Endodermal cell (in vitro differentiated cells): ENCODE data around the gene PNPLA8. TPM values are rescaled to one million over a fixed set of nuclear protein-coding genes. Genes with fewer than 3 reads are reported as not detected.

ENCODE experiments used
- DNase-seq: peaks from one replicate; pipeline ENCODE4 v3.0.0-alpha.2; 2017
- H3K27ac ChIP-seq: 2 replicates; pipeline ENCODE4 v1.5.1; 2013; ENCODE audit warnings: mild to moderate bottlenecking, low read depth, low read length, moderate library complexity
- H3K27me3 ChIP-seq: 2 replicates; pipeline ENCODE4 v1.6.1; 2013; ENCODE audit warnings: mild to moderate bottlenecking, low read length, moderate library complexity; ENCODE audit not compliant: insufficient read depth, control insufficient read depth, poor library complexity, severe bottlenecking
- H3K36me3 ChIP-seq: 2 replicates; pipeline ENCODE4 v1.7.0; 2013; ENCODE audit warnings: mild to moderate bottlenecking, low read length, moderate library complexity; ENCODE audit not compliant: control insufficient read depth, insufficient read depth
- H3K4me1 ChIP-seq: one replicate; pipeline ENCODE4 v1.7.0; 2013; ENCODE audit warnings: low read length; ENCODE audit not compliant: control insufficient read depth, insufficient read depth
- H3K4me3 ChIP-seq: 2 replicates; pipeline ENCODE4 v1.5.1; 2013; ENCODE audit warnings: mild to moderate bottlenecking, low read length, moderate library complexity
- H3K9ac ChIP-seq: 2 replicates; pipeline ENCODE4 v1.6.1; 2013; ENCODE audit warnings: mild to moderate bottlenecking, low read length, moderate library complexity; ENCODE audit not compliant: poor library complexity, severe bottlenecking; ENCODE audit errors: extremely low read depth
- H3K9me3 ChIP-seq: 2 replicates; pipeline ENCODE4 v1.6.1; 2013; ENCODE audit warnings: mild to moderate bottlenecking, low read length, moderate library complexity; ENCODE audit not compliant: control insufficient read depth
- H3K27ac Mint-ChIP-seq: 2 replicates; pipeline ENCODE4 v1.8.0; 2020; ENCODE audit warnings: mixed read lengths
- H3K27me3 Mint-ChIP-seq: 2 replicates; pipeline ENCODE4 v1.8.0; 2021; ENCODE audit warnings: mild to moderate bottlenecking, mixed read lengths; ENCODE audit not compliant: insufficient read depth
- H3K36me3 Mint-ChIP-seq: 2 replicates; pipeline ENCODE4 v1.8.0; 2020; ENCODE audit warnings: low read depth, mixed read lengths
- H3K4me1 Mint-ChIP-seq: 2 replicates; pipeline ENCODE4 v1.8.0; 2020; ENCODE audit warnings: mixed read lengths
- H3K4me3 Mint-ChIP-seq: 2 replicates; pipeline ENCODE4 v1.8.0; 2020; ENCODE audit warnings: mild to moderate bottlenecking, moderate library complexity, mixed read lengths
- H3K9me3 Mint-ChIP-seq: 2 replicates; pipeline ENCODE4 v1.8.0; 2020; ENCODE audit warnings: mild to moderate bottlenecking, mixed read lengths
- WGBS, 2 experiments: methylation state at CpG; one replicate each; pipeline versions ENCODE4 v1.1.5 to v1.1.7; 2013; ENCODE audit warnings: missing lambda C conversion rate in 2 of 2, mixed read lengths in 1 of 2; ENCODE audit not compliant: insufficient coverage in 1 of 2, insufficient read length in 1 of 2; 5-methylcytosine and 5-hydroxymethylcytosine counted together
- total RNA-seq, 2 donors: library from RNA; stranded (reverse); fragmentation: NEBNext Ultra II Directional in 1 of 2; extraction: Animal tissue kit (Norgen Biotek cat#: 25700) in 1 of 2; gene quantifications; 2 replicates in 1 of 2; 3 replicates in 1 of 2; pipeline ENCODE4 v1.2.1, GENCODE V29; 2021
- TF ChIP-seq, protein P1 (sequence below): fragments of 200-600 bp; sonication (generic); conservative IDR thresholded peaks from 2 replicates; pipeline ENCODE4 v1.5.0; 2021; ENCODE audit warnings: antibody characterized with exemption, mild to moderate bottlenecking

PNPLA8 gene
- total RNA-seq, 2 donors from 2014 or later, result 15.9 to 20.1 TPM

GRCh38 chr7:108525327-108525984 lies 479 bp downstream of the PNPLA8 start:
- no peaks in the 10 kb centered on the region for H3K9me3 Mint-ChIP-seq
- peaks cover 33% of the 10 kb centered on the region for H3K4me1 Mint-ChIP-seq
- H3K27me3 Mint-ChIP-seq, result peaks cover 2% of the 10 kb centered on the region

DNA sequence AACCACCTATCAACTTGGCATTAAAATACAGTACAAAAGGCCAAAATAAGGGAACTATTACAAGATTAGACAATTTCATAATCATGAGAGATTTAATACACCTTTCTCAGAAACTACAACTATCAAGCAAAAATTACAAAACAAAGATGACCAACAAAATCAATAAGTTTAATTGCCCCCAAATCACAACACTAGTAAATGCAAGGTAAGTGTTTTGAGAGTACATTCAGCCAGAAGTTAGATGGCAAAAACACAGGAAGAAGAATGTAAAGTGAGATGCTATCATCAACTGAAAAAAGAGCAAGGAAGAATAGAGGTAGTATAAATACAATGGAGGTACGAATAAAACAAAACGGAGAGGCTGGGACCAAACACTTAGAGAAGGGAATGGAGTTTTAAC lies 3.2 kb downstream of the PNPLA8 start:
- TF ChIP-seq, protein P1, sequence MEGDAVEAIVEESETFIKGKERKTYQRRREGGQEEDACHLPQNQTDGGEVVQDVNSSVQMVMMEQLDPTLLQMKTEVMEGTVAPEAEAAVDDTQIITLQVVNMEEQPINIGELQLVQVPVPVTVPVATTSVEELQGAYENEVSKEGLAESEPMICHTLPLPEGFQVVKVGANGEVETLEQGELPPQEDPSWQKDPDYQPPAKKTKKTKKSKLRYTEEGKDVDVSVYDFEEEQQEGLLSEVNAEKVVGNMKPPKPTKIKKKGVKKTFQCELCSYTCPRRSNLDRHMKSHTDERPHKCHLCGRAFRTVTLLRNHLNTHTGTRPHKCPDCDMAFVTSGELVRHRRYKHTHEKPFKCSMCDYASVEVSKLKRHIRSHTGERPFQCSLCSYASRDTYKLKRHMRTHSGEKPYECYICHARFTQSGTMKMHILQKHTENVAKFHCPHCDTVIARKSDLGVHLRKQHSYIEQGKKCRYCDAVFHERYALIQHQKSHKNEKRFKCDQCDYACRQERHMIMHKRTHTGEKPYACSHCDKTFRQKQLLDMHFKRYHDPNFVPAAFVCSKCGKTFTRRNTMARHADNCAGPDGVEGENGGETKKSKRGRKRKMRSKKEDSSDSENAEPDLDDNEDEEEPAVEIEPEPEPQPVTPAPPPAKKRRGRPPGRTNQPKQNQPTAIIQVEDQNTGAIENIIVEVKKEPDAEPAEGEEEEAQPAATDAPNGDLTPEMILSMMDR, result no peak
- H3K36me3 ChIP-seq, result peaks cover 12% of the 10 kb centered on the region
- Mint-ChIP-seq H3K27me3 (peaks cover 2% of the 10 kb centered on the region), H3K36me3 (peaks cover 12% of the 10 kb centered on the region), H3K27ac (no peak overlapping the region), H3K9me3 (no peaks in the 10 kb centered on the region), H3K4me3 (no peak overlapping the region), H3K4me1 (peaks cover 31% of the 10 kb centered on the region)
- peaks cover 7% of the 10 kb centered on the region for H3K9me3 ChIP-seq
- H3K27me3 ChIP-seq, result peaks cover under 1% of the 10 kb centered on the region
- no peak for DNase-seq
- H3K9ac ChIP-seq, result no peak overlapping the region
- WGBS, 2 experiments, result 89 to 94% methylated on average over 2 of the region's 2 CpGs
- no peak overlapping the region for H3K27ac ChIP-seq
- peak overlapping the region; percentile 82 for H3K4me3 ChIP-seq
- peaks cover 7% of the 10 kb centered on the region for H3K4me1 ChIP-seq

More at GRCh38 chr7:108525327-108525984, 479 bp downstream of the PNPLA8 start:
- peak overlapping the region; percentile 73 for H3K9ac ChIP-seq
- no peaks in the 10 kb centered on the region for H3K9me3 ChIP-seq
- peaks cover 11% of the 10 kb centered on the region for H3K27me3 ChIP-seq
- TF ChIP-seq, protein P1, result no peak
- H3K4me3 ChIP-seq, result peak overlapping the region; percentile 82
- Mint-ChIP-seq H3K27ac (peak overlapping the region; percentile 98), H3K36me3 (no peaks in the 10 kb centered on the region), H3K4me3 (peak overlapping the region; percentile 92)
- H3K27ac ChIP-seq, result peak overlapping the region; percentile 94
- 0 to 10% methylated on average over 2 to 22 of the region's 22 CpGs for WGBS, 2 experiments
- peaks cover 5% of the 10 kb centered on the region for H3K36me3 ChIP-seq
- peaks cover 10% of the 10 kb centered on the region for H3K4me1 ChIP-seq
- peak; percentile 92 for DNase-seq

GRCh38 chr7:108517951-108518350 lies 8.0 kb downstream of the PNPLA8 start:
- no peaks in the 10 kb centered on the region for H3K4me1 ChIP-seq
- WGBS, 2 experiments, result 96 to 100% methylated on average over 3 of the region's 3 CpGs
- H3K27ac ChIP-seq, result no peak overlapping the region
- DNase-seq, result no peak
- Mint-ChIP-seq H3K27me3 (peaks cover 2% of the 10 kb centered on the region), H3K36me3 (peaks cover 40% of the 10 kb centered on the region), H3K27ac (no peak overlapping the region), H3K4me3 (no peak overlapping the region), H3K4me1 (peaks cover 13% of the 10 kb centered on the region), H3K9me3 (no peaks in the 10 kb centered on the region)
- peaks cover 44% of the 10 kb centered on the region for H3K36me3 ChIP-seq
- H3K4me3 ChIP-seq, result no peak overlapping the region
- TF ChIP-seq, protein P1, result no peak
- peaks cover 8% of the 10 kb centered on the region for H3K9me3 ChIP-seq
- no peak overlapping the region for H3K9ac ChIP-seq
- H3K27me3 ChIP-seq, result no peaks in the 10 kb centered on the region
